NCI-H1694 treated with DMSO at 0.1 percent for 48 hours (cell line): ENCODE data around the gene TMEM100.
"Not testable (repeated sequence)": the region's sequence is repeated elsewhere in the genome, so short reads cannot be mapped to it uniquely, and the experiment has no call there.

Experiments
- DNase-seq: peaks from one replicate; lab custom pipeline; 2025; lab: John Stamatoyannopoulos, UW

The TMEM100 gene

GRCh38 chr17:55687037-55687436 is 35.6 kb downstream of the TMEM100 start:
- no peak for DNase-seq

GRCh38 chr17:55683550-55684315 is 38.9 kb downstream of the TMEM100 start:
- no peak for DNase-seq

- no peak for DNase-seq
These were observed 41.3 kb downstream of the TMEM100 start for GRCh38 chr17:55681342-55681700.

- DNase-seq: no peak
These were observed 41.9 kb downstream of the TMEM100 start for GRCh38 chr17:55680686-55681341.

- DNase-seq: no peak
These were observed 45.2 kb downstream of the TMEM100 start for GRCh38 chr17:55677446-55677845.

- no peak for DNase-seq
These were observed 46.4 kb downstream of the TMEM100 start for GRCh38 chr17:55676274-55676673.

GRCh38 chr17:55673743-55674506 is 48.7 kb downstream of the TMEM100 start:
- no peak for DNase-seq

GRCh38 chr17:55672585-55673501 is 49.8 kb downstream of the TMEM100 start:
- DNase-seq: no peak

- DNase-seq: not testable (repeated sequence)
These were observed 50.7 kb downstream of the TMEM100 start for GRCh38 chr17:55672010-55672409.
